IPS-NIHi11 (cell line): ENCODE results near the gene FAM187B.
A peak's percentile ranks its signal among the peaks of the same experiment; 100 is the strongest.
"Not testable (repeated sequence)": the region's sequence is repeated elsewhere in the genome, so short reads cannot be mapped to it uniquely, and the experiment has no call there.

Experiments
- DNase-seq: peaks from one replicate; pipeline ENCODE4 v3.0.0; 2012; ENCODE audit warnings: mixed read lengths, low spot score

FAM187B gene

DNA sequence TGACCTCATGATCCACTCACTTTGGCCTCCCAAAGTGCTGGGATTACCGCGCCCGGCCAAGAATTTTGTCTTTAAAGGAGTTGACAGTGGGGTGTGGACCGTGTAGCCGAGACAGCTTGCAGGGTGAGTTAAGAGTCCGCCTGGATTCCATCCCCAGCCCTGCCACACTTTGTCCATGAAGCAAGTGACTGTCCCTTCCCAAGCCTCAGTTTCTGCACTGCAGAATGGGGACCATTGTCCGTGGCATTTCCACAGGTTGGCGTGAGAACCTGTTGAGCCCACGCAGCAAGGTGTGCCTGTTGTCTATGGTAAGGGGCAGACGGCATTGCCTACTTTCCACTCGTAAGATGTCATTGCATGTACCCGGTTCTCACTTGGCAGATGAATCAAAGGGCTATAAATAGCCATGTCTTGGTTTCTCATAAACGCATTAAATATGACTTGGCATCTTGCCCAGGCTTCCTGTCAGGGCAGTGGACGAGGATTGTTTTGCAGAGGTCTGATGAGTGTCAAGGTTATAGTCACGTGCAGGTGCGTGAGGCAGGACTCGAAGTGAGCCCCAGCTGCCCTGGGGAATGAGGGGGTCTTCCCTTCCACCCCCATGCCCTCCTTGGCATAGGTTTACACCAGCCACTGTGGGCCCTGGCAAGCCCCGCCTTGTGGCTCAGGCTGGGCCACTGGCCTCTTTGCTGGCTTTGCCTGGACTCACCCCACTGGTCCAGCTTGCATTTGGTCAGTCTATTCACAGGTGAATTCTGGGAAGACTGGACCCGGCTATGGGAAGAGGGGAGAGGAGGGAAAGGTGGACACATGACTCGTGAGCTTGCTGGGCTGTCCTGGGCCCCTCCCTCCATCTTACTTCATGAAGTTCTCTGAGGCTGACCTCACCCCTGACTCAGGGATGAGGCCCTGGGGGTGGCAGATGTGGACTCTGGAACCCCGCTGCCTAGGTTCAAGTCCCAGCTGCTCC, 14.6 kb downstream of the FAM187B start:
- DNase-seq = no peak

DNA sequence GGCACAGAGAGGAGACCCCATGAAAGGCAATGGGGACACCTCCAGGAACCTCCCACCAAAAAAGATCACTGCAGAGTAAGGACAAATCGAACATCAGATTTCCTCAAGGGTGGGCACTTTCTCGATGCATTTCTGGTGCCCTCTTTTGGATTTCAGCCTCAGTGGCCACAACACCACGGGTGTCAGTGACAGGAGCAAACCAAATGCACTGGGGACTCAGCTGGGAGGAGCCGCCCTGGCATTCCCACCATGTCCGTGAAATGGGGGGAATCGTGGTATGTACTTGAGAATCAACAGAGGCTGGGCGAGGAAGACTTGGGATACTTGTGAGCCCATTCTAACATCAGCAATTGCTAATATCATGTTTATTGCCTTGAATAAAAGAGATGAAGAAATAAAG, 16.3 kb downstream of the FAM187B start:
- no peak for DNase-seq

DNA sequence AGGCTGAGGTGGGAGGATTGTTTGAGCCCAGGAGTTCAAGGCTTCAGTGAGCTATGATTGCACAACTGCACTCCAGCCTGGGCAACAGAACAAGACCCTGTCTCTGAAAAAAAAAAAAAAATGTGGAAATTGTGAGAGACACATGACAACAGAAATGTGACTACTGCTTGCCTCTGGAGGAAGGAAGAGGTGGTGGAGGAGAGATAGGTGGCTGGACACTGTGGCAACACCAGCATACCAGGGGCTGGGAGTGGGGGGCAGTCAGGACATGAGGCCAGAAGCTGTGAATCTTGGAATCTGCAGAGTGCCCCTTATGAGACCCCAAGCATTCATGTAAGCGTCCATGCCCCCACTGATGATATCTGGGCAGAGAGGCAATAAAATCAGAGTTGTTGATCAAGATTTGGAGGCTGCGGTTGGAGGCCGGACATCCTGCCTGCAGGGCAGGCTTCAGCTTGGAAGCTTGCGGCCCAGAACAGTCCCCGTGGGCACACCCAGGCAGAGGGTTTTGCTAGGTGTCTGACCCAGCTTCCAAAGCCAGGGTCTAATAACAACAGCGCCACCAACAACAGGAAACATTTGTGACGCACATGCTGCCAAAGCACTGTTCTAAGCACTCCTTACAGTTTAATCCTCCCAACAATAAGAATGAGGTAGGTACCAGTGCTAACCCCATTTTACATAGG, 16.9 kb downstream of the FAM187B start:
- DNase-seq = no peak

- no peak for DNase-seq
Measured at GRCh38 chr19:35209646-35210045, 18.9 kb downstream of the FAM187B start.

DNA sequence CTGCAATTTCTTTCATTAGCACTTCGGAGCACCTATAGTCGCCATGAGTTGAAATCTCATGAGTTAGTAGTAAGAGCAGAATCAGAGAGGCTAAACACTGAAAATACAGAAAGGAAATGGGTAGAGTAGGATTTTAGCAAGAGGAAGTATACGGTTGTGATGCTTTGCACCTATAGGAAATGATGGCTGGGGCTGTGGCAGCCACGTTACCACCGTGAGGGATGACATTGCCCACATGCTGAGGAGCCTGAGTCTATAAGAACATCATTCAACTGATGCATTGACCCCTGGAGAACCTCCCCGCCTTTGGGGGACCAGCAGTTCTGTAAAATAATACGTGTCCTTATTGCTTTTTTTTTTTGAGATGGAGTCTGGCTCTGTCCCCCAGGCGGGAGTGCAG, 20.4 kb downstream of the FAM187B start:
- no peak for DNase-seq

GRCh38 chr19:35207391-35207871, 21.1 kb downstream of the FAM187B start:
- DNase-seq = no peak

- no peak for DNase-seq
Measured at GRCh38 chr19:35206855-35207254, 21.7 kb downstream of the FAM187B start.

GRCh38 chr19:35206379-35206778, 22.2 kb downstream of the FAM187B start:
- no peak for DNase-seq

DNA sequence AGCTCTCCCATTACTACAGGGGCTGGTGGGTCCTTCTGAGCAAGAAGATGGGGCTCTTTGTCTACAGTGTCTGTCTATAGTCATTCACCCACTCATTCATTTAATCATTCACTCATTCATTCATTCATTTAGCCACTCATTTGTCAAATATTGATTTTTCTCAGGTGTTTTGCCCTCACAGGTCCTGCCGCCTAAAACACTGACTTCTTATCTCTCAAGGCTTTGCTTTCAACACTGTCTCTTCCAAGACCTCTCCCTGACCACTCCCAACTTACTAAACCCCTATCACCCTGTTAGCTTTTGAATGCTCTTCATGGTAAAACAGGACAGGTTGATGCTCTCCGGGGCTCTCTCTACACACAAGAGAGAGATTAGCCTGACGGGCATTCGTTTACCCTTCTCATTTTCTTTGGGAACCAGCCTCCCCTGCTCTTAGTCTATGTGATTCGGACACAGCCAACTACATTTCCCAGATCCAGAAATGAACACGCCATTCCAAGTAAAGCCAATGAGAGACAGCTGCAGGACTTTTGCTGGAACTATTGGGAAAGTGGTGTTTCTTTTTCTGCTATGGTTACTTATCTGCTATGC, 22.7 kb downstream of the FAM187B start:
- DNase-seq = no peak

- DNase-seq = no peak
Measured at GRCh38 chr19:35204799-35205732, 23.5 kb downstream of the FAM187B start.

DNA sequence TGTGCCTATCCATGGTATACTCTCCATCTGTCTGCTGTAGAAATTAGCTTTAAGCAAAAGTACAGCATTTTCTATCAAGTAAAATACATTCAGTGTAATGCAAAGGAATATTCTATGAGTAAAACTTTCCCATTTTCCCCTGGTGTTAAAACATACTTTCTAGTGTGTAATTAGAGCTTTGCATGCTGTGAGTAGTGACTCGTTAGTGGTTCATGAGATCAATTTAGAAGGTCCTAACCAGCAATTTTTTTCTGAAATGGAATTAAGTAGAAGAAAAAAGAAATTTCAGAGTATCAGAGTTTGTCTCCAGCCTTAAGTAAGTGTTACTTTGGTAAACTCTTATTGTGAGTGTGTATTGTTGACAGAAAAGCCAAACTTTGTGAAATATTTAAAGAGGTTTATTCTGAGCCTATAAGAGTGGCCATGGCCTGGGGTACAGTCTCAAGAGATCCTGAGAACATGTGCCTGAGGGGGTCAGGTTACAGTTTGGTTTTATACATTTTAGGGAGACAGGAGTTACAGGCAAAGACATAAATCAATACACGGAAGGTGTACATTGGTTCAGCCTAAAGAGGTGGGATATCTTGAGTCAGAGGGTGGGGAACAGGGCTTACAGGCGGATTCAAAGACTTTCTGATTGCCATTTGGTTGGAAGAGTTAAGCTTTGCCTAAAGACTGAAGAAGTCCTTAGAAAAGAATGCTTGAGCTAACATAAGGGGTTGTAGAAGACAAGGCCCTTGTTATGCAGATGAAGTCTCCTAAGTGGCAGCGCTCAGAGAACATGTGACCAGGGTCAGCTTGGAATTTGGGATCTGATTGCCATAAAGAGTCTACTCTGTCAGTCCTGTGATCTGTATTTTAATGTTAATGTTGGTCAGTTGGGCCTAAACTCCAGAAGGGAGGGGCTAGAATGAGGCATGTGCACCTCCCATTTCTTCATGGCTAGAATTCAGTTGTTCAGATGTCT, 25.5 kb downstream of the FAM187B start:
- peak; percentile 72 for DNase-seq

- DNase-seq = no peak
Measured at GRCh38 chr19:35199481-35199880, 29.1 kb downstream of the FAM187B start.

- not testable (repeated sequence) for DNase-seq
Measured at GRCh38 chr19:35196861-35197260, 31.7 kb downstream of the FAM187B start.

DNA sequence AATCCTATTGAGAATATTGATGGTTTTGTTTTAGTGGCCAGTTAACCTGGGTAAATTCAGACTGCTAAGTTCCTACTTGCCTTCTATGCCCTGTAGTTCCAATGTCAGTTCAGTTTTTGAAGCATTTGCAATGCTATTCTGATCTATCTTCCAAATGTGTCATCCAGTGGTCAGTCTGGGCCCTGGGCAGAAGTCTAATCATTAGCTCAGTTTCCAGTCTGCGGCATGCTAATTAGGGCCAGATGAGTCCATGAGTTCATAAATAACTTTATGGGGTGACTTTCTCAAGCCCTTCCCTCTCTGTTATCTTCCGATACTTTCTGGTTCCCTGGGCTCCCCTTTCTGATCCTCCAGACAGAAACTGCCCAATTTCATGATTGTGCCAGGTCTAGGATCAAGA, 32.7 kb downstream of the FAM187B start:
- no peak for DNase-seq

DNA sequence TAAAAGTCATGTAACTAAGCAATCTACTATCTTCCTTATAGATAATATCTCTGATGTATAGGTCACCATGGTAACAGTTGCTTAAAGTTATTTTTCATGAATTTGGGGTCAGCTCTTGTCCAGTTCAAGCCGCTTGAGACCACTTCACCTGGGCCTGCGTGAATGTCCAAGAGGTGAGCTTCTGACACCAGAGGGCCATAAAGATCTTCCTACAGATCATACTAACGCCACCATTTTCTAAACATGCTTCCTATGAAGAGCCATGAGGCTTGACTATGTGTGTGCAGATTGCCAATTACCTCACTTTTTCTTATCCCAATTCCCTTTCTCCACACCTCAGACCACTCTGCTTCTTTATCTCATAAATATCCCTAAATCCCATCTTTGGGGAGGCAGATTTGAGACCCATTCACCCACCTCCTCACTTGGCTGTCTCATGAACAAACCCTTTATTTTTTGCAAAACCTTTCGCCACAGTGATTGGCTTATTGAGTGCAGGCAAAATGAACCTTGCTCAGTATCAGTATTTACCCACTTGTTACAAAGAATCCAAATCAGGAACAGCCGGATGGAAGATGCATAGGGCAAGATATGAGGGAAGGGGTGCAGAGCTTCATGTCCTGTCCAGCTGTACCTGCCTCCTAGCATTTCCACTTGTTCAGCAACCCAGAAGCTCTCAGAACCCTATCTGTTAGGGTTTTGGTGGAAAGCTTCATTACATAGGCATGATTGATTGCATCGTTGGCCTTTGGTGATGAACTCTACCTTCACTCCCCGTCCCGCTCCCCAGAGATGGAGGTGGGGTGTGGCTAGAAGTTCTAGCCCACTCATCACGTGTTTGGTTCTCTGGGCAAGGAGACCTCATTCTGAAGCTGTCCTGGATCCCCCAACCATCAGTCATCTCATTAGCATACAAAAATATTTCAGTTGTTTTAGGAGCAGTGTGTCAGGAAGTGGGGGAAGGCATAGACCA, 34.2 kb downstream of the FAM187B start:
- no peak for DNase-seq

- no peak for DNase-seq
Measured at GRCh38 chr19:35184884-35185283, 43.7 kb downstream of the FAM187B start.

- no peak for DNase-seq
Measured at GRCh38 chr19:35184267-35184666, 44.3 kb downstream of the FAM187B start.

GRCh38 chr19:35181387-35181786, 47.2 kb downstream of the FAM187B start:
- DNase-seq = no peak

DNA sequence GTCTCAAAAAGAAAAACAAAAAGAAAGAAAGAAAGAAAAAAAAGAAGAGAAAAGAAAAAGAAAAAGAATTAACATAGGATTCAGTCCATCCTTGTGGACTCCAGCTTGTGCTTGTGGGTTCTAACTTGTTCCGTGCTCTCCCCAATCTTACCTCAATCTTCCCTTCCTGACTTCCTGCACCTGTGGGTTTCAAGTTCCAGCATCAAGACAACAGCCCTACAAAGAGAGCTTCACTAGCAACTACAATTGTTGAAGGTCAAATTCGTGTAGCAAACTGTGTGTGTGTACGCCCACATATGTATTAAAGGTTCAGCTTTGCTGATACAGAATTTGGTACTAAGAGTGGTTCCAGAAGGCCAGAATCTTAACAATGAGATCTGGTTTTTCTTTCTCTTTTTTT, 48.7 kb downstream of the FAM187B start:
- no peak for DNase-seq
